Osteoblast (primary cell): ENCODE data around the gene INO80B. TPM values are rescaled to one million over a fixed set of nuclear protein-coding genes. Genes with fewer than 3 reads are reported as not detected.

Source experiments
- DNase-seq: peaks from one replicate; pipeline ENCODE4 v3.0.0; 2011; ENCODE audit warnings: low spot score, mixed read lengths; ENCODE audit not compliant: insufficient read length; ENCODE audit errors: missing footprints
- H2AFZ ChIP-seq: 2 replicates; pipeline ENCODE4 v1.6.0; 2011; ENCODE audit warnings: mild to moderate bottlenecking, low read length
- H3K27ac ChIP-seq: 2 replicates; pipeline ENCODE4 v1.5.1; 2011; ENCODE audit warnings: mild to moderate bottlenecking, low read depth, low read length, moderate library complexity
- H3K27me3 ChIP-seq: 2 replicates; pipeline ENCODE4 v1.6.0; 2012; ENCODE audit warnings: mild to moderate bottlenecking, control low read depth, inconsistent platforms, low read length, moderate library complexity; ENCODE audit not compliant: insufficient read depth
- H3K36me3 ChIP-seq: 2 replicates; pipeline ENCODE4 v1.5.1; 2011; ENCODE audit warnings: mild to moderate bottlenecking, low read length, control low read depth, moderate library complexity; ENCODE audit not compliant: insufficient read depth
- H3K4me1 ChIP-seq: 2 replicates; pipeline ENCODE4 v1.5.1; 2011; ENCODE audit warnings: mild to moderate bottlenecking, low read length, control low read depth, moderate library complexity; ENCODE audit not compliant: insufficient read depth
- H3K4me2 ChIP-seq: 2 replicates; pipeline ENCODE4 v1.6.0; 2011; ENCODE audit warnings: mild to moderate bottlenecking, low read length; ENCODE audit not compliant: insufficient read depth
- H3K4me3 ChIP-seq: fragments of 200-600 bp; sonication (generic); 3 replicates; pipeline ENCODE4 v1.5.1; 2012; ENCODE audit warnings: mild to moderate bottlenecking, low read length, inconsistent platforms; ENCODE audit not compliant: insufficient read depth
- H3K79me2 ChIP-seq: 2 replicates; pipeline ENCODE4 v1.6.0; 2012; ENCODE audit warnings: mild to moderate bottlenecking, low read length, control low read depth, inconsistent platforms; ENCODE audit not compliant: insufficient read depth
- H3K9me3 ChIP-seq: 2 replicates; pipeline ENCODE4 v1.5.1; 2011; ENCODE audit warnings: low read depth, low read length, control low read depth
- H4K20me1 ChIP-seq: 2 replicates; pipeline ENCODE4 v1.6.0; 2012; ENCODE audit warnings: mild to moderate bottlenecking, low read length, control low read depth; ENCODE audit not compliant: insufficient read depth
- CTCF ChIP-seq: IDR thresholded peaks from 2 replicates; pipeline ENCODE4 v1.5.1; 2011; ENCODE audit warnings: mild to moderate bottlenecking, low read depth, low read length, moderate library complexity; ENCODE audit errors: extremely low read depth
- total RNA-seq: library from RNA; depleted of rRNA; stranded (reverse); fragments of >200 nt; gene quantifications from 2 replicates; pipeline ENCODE4 v1.2.3, GENCODE V29; 2012

INO80B gene
- total RNA-seq, 1 donor: 15.9 TPM

- TF ChIP-seq CTCF: no peak
- H3K4me3 ChIP-seq: peak overlapping the region; percentile 81
- H3K9me3 ChIP-seq: no peaks in the 10 kb centered on the region
- no peaks in the 10 kb centered on the region for H4K20me1 ChIP-seq
- peak overlapping the region; percentile 96 for H2AFZ ChIP-seq
- H3K36me3 ChIP-seq: peaks cover 16% of the 10 kb centered on the region
- no peaks in the 10 kb centered on the region for H3K79me2 ChIP-seq
- H3K4me1 ChIP-seq: peaks cover 14% of the 10 kb centered on the region
- DNase-seq: no peak
- no peaks in the 10 kb centered on the region for H3K27me3 ChIP-seq
- H3K4me2 ChIP-seq: peak overlapping the region; percentile 90
- peak overlapping the region; percentile 70 for H3K27ac ChIP-seq
Measured at GRCh38 chr2:74471332-74472065, 16.6 kb downstream of the INO80B start.

GRCh38 chr2:74472086-74472944 is 17.4 kb downstream of the INO80B start, which contains the start of gene MRPL53:
Gene MRPL53, minus strand, starts transcription at chr2:74472680. Its CDS starts 20 bp downstream, at chr2:74472660.
- Histone ChIP-seq H3K9me3 (no peaks in the 10 kb centered on the region), H4K20me1 (no peaks in the 10 kb centered on the region), H3K4me2 (peak within 1 kb of the TSS; percentile 90), H3K27me3 (no peaks in the 10 kb centered on the region), H3K4me3 (peak within 1 kb of the TSS; percentile 81), H3K36me3 (peaks cover 16% of the 10 kb centered on the region), H3K4me1 (peaks cover 14% of the 10 kb centered on the region), H3K79me2 (peaks cover under 1% of the 10 kb centered on the region), H3K27ac (peak within 1 kb of the TSS; percentile 70), H2AFZ (peak within 1 kb of the TSS; percentile 96)
- DNase-seq: peak; percentile 95
- TF ChIP-seq CTCF: no peak

DNA sequence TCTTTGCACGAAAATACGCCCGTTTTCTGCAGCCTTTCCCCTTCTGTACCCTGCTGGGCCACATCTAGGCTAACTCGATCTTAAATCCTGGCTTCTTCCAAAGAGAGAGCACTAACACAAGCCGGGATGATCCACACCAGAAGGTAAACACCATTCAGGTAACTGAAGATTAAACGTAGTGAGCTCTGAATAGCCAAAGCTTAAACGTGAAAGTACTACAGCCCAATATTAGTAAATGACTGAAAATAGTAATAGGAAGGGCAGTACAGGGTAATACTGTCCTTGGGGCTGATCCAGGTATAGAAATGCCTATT is 18.0 kb downstream of the INO80B start:
- H2AFZ ChIP-seq: peak overlapping the region; percentile 96

More for the DNA sequence above, 18.0 kb downstream of the INO80B start:
- DNase-seq: no peak
- Histone ChIP-seq H4K20me1 (no peaks in the 10 kb centered on the region), H3K27ac (peak overlapping the region; percentile 70), H3K4me3 (peak overlapping the region; percentile 81), H3K79me2 (peaks cover 3% of the 10 kb centered on the region), H3K4me2 (peak overlapping the region; percentile 90), H3K9me3 (no peaks in the 10 kb centered on the region), H3K36me3 (peaks cover 18% of the 10 kb centered on the region), H3K4me1 (peaks cover 14% of the 10 kb centered on the region), H3K27me3 (no peaks in the 10 kb centered on the region)
- no peak for TF ChIP-seq CTCF
